PC-3 (cell line): ENCODE data around the gene LSM3.

Experiments
- EZH2phosphoT487 ChIP-seq: fragments of 300-600 bp; sonication (generic); IDR thresholded peaks from 2 replicates; pipeline ENCODE4 v1.6.1; 2018; ENCODE audit warnings: mild to moderate bottlenecking, antibody characterized with exemption, low read length, borderline replicate concordance
- TF ChIP-seq, protein P1 (sequence below): fragments of 300-600 bp; sonication (generic); conservative IDR thresholded peaks from 2 replicates; pipeline ENCODE4 v1.5.1; 2017; ENCODE audit warnings: antibody characterized with exemption, low read depth, mild to moderate bottlenecking, low read length

DNA sequence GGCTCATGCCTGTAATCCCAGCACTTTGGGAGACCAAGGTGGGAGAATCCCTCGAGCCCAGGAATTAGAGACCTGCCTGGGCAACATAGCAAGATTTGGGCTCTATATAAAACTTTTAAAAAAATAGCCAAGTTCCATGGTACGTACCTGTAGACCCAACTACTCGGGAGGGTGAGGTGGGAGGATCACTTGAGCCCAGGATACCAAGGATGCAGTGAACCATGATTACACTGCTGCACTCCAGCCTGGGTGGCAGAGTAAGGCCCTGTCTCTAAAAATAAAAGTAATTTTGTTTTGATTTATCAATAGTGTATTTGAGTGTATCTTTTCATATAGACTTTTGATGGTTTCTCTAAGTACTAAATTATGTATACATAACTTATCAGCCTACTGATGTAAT, 63.1 kb downstream of the LSM3 start:
- TF ChIP-seq, protein P1, sequence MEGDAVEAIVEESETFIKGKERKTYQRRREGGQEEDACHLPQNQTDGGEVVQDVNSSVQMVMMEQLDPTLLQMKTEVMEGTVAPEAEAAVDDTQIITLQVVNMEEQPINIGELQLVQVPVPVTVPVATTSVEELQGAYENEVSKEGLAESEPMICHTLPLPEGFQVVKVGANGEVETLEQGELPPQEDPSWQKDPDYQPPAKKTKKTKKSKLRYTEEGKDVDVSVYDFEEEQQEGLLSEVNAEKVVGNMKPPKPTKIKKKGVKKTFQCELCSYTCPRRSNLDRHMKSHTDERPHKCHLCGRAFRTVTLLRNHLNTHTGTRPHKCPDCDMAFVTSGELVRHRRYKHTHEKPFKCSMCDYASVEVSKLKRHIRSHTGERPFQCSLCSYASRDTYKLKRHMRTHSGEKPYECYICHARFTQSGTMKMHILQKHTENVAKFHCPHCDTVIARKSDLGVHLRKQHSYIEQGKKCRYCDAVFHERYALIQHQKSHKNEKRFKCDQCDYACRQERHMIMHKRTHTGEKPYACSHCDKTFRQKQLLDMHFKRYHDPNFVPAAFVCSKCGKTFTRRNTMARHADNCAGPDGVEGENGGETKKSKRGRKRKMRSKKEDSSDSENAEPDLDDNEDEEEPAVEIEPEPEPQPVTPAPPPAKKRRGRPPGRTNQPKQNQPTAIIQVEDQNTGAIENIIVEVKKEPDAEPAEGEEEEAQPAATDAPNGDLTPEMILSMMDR: no peak
- no peak for TF ChIP-seq EZH2phosphoT487
